B cell (primary cell): Measurements from ENCODE around the gene PRDM11.

ENCODE experiments used
- EZH2 ChIP-seq: IDR thresholded peaks from 2 replicates; pipeline ENCODE4 v1.6.1; 2012; ENCODE audit warnings: borderline replicate concordance, low read depth, mild to moderate bottlenecking, moderate library complexity, low read length; ENCODE audit not compliant: insufficient read depth, poor library complexity, severe bottlenecking
- TF ChIP-seq, protein P1 (sequence below): fragments of 200-600 bp; IDR thresholded peaks from one replicate; pipeline ENCODE4 v1.8.0; 2022; ENCODE audit warnings: antibody characterized with exemption, mild to moderate bottlenecking

DNA sequence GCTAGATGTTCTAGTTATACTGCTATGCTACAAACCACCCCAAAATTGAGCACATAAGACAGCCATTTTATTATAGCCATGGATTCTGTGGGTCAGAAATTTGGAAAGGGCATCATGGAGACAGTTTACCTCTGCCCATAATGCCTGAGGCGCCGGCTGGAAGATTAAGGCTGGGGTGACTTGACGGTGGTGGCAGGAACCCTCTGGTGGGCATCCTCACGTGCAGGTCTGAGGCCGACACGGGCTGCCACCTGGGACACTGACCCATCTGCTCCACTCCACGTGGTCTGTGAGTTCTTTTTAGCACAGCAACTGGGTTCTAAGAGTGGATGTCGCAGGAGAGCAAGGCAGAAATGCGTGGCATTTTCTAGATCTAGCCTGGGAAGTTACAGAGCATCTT lies 40.0 kb upstream of the PRDM11 start:
- TF ChIP-seq, protein P1, sequence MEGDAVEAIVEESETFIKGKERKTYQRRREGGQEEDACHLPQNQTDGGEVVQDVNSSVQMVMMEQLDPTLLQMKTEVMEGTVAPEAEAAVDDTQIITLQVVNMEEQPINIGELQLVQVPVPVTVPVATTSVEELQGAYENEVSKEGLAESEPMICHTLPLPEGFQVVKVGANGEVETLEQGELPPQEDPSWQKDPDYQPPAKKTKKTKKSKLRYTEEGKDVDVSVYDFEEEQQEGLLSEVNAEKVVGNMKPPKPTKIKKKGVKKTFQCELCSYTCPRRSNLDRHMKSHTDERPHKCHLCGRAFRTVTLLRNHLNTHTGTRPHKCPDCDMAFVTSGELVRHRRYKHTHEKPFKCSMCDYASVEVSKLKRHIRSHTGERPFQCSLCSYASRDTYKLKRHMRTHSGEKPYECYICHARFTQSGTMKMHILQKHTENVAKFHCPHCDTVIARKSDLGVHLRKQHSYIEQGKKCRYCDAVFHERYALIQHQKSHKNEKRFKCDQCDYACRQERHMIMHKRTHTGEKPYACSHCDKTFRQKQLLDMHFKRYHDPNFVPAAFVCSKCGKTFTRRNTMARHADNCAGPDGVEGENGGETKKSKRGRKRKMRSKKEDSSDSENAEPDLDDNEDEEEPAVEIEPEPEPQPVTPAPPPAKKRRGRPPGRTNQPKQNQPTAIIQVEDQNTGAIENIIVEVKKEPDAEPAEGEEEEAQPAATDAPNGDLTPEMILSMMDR = no peak
- TF ChIP-seq EZH2 = no peak
